HEK293 (cell line): Measurements from ENCODE around the gene SVIL.

Experiments
- ATF2 ChIP-seq: fragments of 450-650 bp; formaldehyde crosslinking; IDR thresholded peaks from 2 replicates; pipeline ENCODE4 v1.5.1; 2016; ENCODE audit warnings: missing biosample characterization, missing genetic modification characterization, low read depth
- CTCF ChIP-seq: fragments of 450-650 bp; formaldehyde crosslinking; IDR thresholded peaks from 2 replicates; pipeline ENCODE4 v1.5.1; 2016; ENCODE audit warnings: missing biosample characterization, missing genetic modification characterization
- GLIS2 ChIP-seq: fragments of 450-650 bp; formaldehyde crosslinking; IDR thresholded peaks from 2 replicates; pipeline ENCODE4 v1.5.1; 2016; ENCODE audit warnings: missing biosample characterization, missing genetic modification characterization
- IKZF3 ChIP-seq: fragments of 450-650 bp; IDR thresholded peaks from 2 replicates; pipeline ENCODE4 v1.5.0; 2018; ENCODE audit warnings: missing biosample characterization, mild to moderate bottlenecking, missing genetic modification characterization, moderate library complexity
- TSHZ1 ChIP-seq: fragments of 450-650 bp; formaldehyde crosslinking; IDR thresholded peaks from 2 replicates; pipeline ENCODE4 v1.5.1; 2016; ENCODE audit warnings: missing biosample characterization, missing genetic modification characterization, borderline replicate concordance
- ZFP69B ChIP-seq: fragments of 450-650 bp; formaldehyde crosslinking; IDR thresholded peaks from 2 replicates; pipeline ENCODE4 v1.5.1; 2016; ENCODE audit warnings: missing biosample characterization, missing genetic modification characterization
- ZNF311 ChIP-seq: fragments of 450-650 bp; formaldehyde crosslinking; IDR thresholded peaks from 2 replicates; pipeline ENCODE4 v1.5.1; 2017; ENCODE audit warnings: missing biosample characterization, missing genetic modification characterization, borderline replicate concordance
- ZNF513 ChIP-seq: fragments of 450-650 bp; IDR thresholded peaks from 2 replicates; pipeline ENCODE4 v1.5.1; 2018; ENCODE audit warnings: missing biosample characterization, missing genetic modification characterization
- ZNF529 ChIP-seq: fragments of 450-650 bp; formaldehyde crosslinking; IDR thresholded peaks from 2 replicates; pipeline ENCODE4 v1.5.1; 2017; ENCODE audit warnings: missing genetic modification characterization, missing biosample characterization; ENCODE audit not compliant: insufficient replicate concordance
- ZNF558 ChIP-seq: fragments of 450-650 bp; formaldehyde crosslinking; IDR thresholded peaks from 2 replicates; pipeline ENCODE4 v1.5.1; 2016; ENCODE audit warnings: missing biosample characterization, missing genetic modification characterization
- ZNF624 ChIP-seq: fragments of 450-650 bp; formaldehyde crosslinking; IDR thresholded peaks from 2 replicates; pipeline ENCODE4 v1.5.1; 2017; ENCODE audit warnings: missing biosample characterization, missing genetic modification characterization
- ZNF639 ChIP-seq: fragments of 450-650 bp; formaldehyde crosslinking; IDR thresholded peaks from 2 replicates; pipeline ENCODE4 v1.5.1; 2016; ENCODE audit warnings: missing biosample characterization, missing genetic modification characterization
- ZNF785 ChIP-seq: fragments of 450-650 bp; formaldehyde crosslinking; IDR thresholded peaks from 2 replicates; pipeline ENCODE4 v1.5.1; 2016; ENCODE audit warnings: missing biosample characterization, missing genetic modification characterization
- ZSCAN5A ChIP-seq: fragments of 450-650 bp; formaldehyde crosslinking; IDR thresholded peaks from 2 replicates; pipeline ENCODE4 v1.5.1; 2016; ENCODE audit warnings: missing biosample characterization, missing genetic modification characterization

- TF ChIP-seq ZNF513 (no peak), ZNF558 (no peak; the same call in 1 of the 2 replicates), ZNF785 (tag by site-specific recombination) (no peak), TSHZ1 (tag by site-specific recombination) (peak; percentile 95), ATF2 (tag by site-specific recombination) (peak; percentile 21; the same call in 1 of the 2 replicates), IKZF3 (tag by site-specific recombination) (peak; percentile 92), GLIS2 (no peak; the same call in 1 of the 2 replicates), CTCF (no peak), ZNF624 (tag by site-specific recombination) (no peak), ZNF311 (tag by site-specific recombination) (no peak), ZFP69B (tag by site-specific recombination) (no peak), ZNF529 (tag by site-specific recombination) (no peak), ZSCAN5A (tag by site-specific recombination) (no peak), ZNF639 (peak; percentile 86)
These were observed 11.6 kb upstream of the SVIL start for GRCh38 chr10:29646238-29646902.
